Muscle layer of duodenum (tissue), 2 donors: ENCODE data around the gene S100A4.

Source experiments
- H3K27ac ChIP-seq: one replicate; pipeline ENCODE4 v1.7.0; 2013; ENCODE audit warnings: mild to moderate bottlenecking, low read length
- H3K27me3 ChIP-seq: one replicate; pipeline ENCODE4 v1.7.0; 2013; ENCODE audit warnings: low read depth, mild to moderate bottlenecking, control low read depth, low read length
- H3K36me3 ChIP-seq, 2 donors: one replicate each; pipeline ENCODE4 v1.7.0; 2013; ENCODE audit warnings: low read length in 2 of 2, control low read depth in 1 of 2, mild to moderate bottlenecking in 1 of 2; ENCODE audit not compliant: insufficient read depth in 2 of 2, control insufficient read depth in 1 of 2
- H3K4me1 ChIP-seq, 2 donors: one replicate each; pipeline ENCODE4 v1.7.0; 2013; ENCODE audit warnings: low read length in 2 of 2, mild to moderate bottlenecking in 2 of 2, control low read depth in 1 of 2, moderate library complexity in 1 of 2; ENCODE audit not compliant: insufficient read depth in 2 of 2, control insufficient read depth in 1 of 2
- H3K4me3 ChIP-seq, 2 donors: one replicate each; pipeline ENCODE4 v1.7.0; 2013; ENCODE audit warnings: low read length in 2 of 2, low read depth in 1 of 2, mild to moderate bottlenecking in 1 of 2
- H3K9me3 ChIP-seq, 2 donors: one replicate each; pipeline ENCODE4 v1.7.0; 2013; ENCODE audit warnings: low read length in 2 of 2, control low read depth in 1 of 2, mild to moderate bottlenecking in 1 of 2; ENCODE audit not compliant: control insufficient read depth in 1 of 2
- donor health status: healthy.

S100A4 gene

GRCh38 chr1:153494976-153495535 lies 50.5 kb downstream of the S100A4 start:
- no peak overlapping the region for H3K27ac ChIP-seq
- H3K4me3 ChIP-seq, result no peak overlapping the region
- H3K27me3 ChIP-seq, result no peaks in the 10 kb centered on the region
- no peaks in the 10 kb centered on the region for H3K36me3 ChIP-seq
- H3K9me3 ChIP-seq, result no peaks in the 10 kb centered on the region
- peaks cover 0 to 24% of the 10 kb centered on the region in 2 donors for H3K4me1 ChIP-seq
